ENCODE measurements around the gene C11orf16.
"Not testable (repeated sequence)": the region's sequence is repeated elsewhere in the genome, so short reads cannot be mapped to it uniquely, and the experiment has no call there.

C11orf16 gene

GRCh38 chr11:8891185-8891584, 41.6 kb downstream of the C11orf16 start:
- not testable (repeated sequence) for DNase-seq (ENCODE audit: low spot score)

- no peak for DNase-seq (ENCODE audit: low spot score)
Measured at GRCh38 chr11:8886322-8886721, 46.4 kb downstream of the C11orf16 start.

GRCh38 chr11:8881585-8881984, 51.2 kb downstream of the C11orf16 start:
- DNase-seq (ENCODE audit: low spot score) = not testable (repeated sequence)

- DNase-seq (ENCODE audit: low spot score) = no peak
Measured at GRCh38 chr11:8878771-8879170, 54.0 kb downstream of the C11orf16 start.

DNA sequence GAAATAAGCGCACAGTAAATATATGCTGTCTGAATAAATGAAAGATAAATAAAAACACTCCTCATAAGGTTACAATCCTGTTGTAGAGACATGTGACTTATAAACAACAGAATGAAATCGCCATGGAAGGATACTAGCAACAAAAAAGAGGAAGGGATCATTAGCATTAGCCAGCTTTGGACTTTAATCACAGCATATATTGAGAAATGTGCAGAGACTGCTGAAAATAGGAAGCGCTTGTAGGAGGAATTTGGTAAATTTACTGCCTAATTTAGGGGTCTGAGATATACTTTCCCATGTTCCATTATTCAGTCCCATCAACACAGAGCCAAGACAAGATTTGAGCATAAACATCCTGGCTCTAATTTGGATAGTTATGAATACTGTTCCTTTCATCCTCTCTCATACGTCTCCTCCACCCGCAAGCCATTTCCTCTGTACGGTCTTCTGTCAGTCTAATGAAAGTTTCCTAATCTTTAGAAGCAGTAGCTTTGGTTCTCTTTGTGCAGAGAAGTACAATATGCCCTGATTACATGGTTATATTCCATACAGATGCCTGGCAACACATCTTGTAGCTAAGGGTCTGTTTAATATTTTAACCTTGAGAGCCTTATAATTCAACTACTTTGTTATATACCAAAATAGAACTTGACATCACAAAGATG, 58.9 kb downstream of the C11orf16 start:
- DNase-seq (ENCODE audit: low spot score) = no peak

DNA sequence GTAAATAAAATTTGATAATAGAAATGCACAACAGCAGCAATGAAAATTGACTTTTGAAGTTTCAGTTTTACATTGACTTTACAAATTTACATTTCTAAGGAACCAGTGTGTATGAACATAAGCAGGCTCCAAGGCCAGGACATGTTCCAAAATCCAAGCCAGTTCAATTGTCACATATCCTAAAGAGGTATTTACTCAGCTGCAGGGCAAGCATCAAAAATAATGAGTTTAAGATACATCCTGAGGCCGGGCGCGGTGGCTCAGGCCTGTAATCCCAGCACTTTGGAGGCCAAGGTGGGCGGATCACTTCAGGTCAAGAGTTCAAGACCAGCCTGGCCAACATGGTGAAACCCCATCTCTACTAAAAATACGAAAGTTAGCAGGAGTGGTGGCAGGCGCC, 60.8 kb downstream of the C11orf16 start:
- DNase-seq (ENCODE audit: low spot score) = no peak

GRCh38 chr11:8871171-8871775, 61.5 kb downstream of the C11orf16 start:
- peak; percentile 88 for DNase-seq (ENCODE audit: low spot score)

DNA sequence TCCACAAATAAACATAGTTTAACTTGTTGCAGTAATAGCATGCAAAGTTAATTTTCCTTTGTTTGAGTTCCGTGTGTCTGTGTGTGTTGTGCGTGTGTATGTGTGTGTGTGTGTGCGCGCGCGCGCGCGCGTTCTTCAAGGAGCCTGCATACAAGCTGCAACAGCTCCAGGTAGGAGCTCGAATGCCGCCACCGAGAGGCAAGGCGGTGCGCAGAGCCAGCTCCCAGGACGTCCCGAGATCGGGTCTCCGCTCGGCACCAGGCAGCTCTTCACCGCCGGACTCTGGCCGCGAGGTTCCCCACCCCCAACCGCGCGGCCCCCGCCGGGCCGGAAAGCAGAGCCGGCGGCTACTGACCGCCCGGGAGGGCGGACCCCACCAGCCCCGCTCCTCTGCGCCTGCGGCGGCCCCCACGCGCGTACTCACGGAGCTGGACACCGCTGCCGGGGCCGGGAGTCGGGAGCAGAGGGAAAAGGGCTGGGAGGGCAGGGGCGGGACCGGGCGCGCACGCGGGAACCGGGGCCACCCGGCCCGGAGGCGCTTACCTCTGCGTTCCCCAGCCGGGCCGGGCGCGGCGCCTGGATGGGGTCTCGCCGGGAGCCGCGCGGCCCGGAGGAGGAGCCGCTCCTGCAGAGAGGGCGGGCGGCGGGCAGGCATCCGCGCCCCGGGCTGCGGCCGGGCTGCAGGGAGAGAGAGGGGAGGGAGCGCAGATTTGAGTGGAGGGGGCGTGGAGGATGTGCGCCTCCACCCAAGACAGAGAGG, 62.2 kb downstream of the C11orf16 start:
- peak; percentile 72 for DNase-seq (ENCODE audit: low spot score)

Measured in AG08396 (cell line).